Thyroid gland (tissue), 4 donors: Measurements from ENCODE around the gene TAC4. TPM values are rescaled to one million over a fixed set of nuclear protein-coding genes. Genes with fewer than 3 reads are reported as not detected.
A peak's percentile ranks its signal among the peaks of the same experiment; 100 is the strongest.
"Not testable (repeated sequence)": the region's sequence is repeated elsewhere in the genome, so short reads cannot be mapped to it uniquely, and the experiment has no call there.

ENCODE experiments used
- DNase-seq, 2 donors: peaks; one replicate each; pipeline ENCODE4 v3.0.0-alpha.2; 2019
- H3K27ac ChIP-seq, 3 donors: fragments of 200-600 bp; sonication (generic); 1 replicate in 2 of 3; 2 replicates in 1 of 3; pipeline ENCODE4 v1.5.1; 2016 to 2019; ENCODE audit warnings: mild to moderate bottlenecking in 1 of 3, moderate library complexity in 1 of 3
- H3K27me3 ChIP-seq: fragments of 200-600 bp; sonication (generic); one replicate; pipeline ENCODE4 v1.5.1; 2019
- H3K36me3 ChIP-seq, 2 donors: fragments of 200-600 bp; sonication (generic); one replicate each; pipeline ENCODE4 v1.5.1; 2016 to 2019
- H3K4me1 ChIP-seq, 2 donors: fragments of 200-600 bp; sonication (generic); one replicate each; pipeline ENCODE4 v1.5.1; 2017 to 2019
- H3K4me3 ChIP-seq, 3 donors: fragments of 200-600 bp; sonication (generic); replicated peaks in 1 of 3; 1 replicate in 2 of 3; 2 replicates in 1 of 3; pipeline ENCODE4 v1.5.1; 2016; ENCODE audit warnings: mild to moderate bottlenecking in 1 of 3
- H3K9me3 ChIP-seq: fragments of 200-600 bp; sonication (generic); one replicate; pipeline ENCODE4 v1.5.1; 2017
- POLR2A ChIP-seq, 2 donors: fragments of 450-650 bp; IDR thresholded peaks; one replicate each; pipeline ENCODE4 v1.6.1; 2017; ENCODE audit warnings: antibody characterized with exemption in 2 of 2, mild to moderate bottlenecking in 2 of 2, moderate library complexity in 1 of 2
- WGBS, 2 donors: methylation state at CpG; one replicate each; pipeline ENCODE4 v1.1.5; 2017; 5-methylcytosine and 5-hydroxymethylcytosine counted together
- intact Hi-C: fragments of 100-400 bp; cut with DNase I; formaldehyde crosslinking; loops from one replicate; pipeline ENCODE4 v1.15.1; 2023
- total RNA-seq, 4 donors: library from RNA; depleted of rRNA; stranded (reverse); fragments of >200 nt; gene quantifications; one replicate each; pipeline ENCODE4 v1.2.3, GENCODE V29; 2016
- TF ChIP-seq, protein P1 (sequence below), 6 experiments: fragments of 200-600 bp in 3 of 6; fragments of 450-650 bp in 3 of 6; sonication (generic) in 3 of 6; IDR thresholded peaks; one replicate each; pipeline ENCODE4 v1.5.1; 2016 to 2019; ENCODE audit warnings: antibody characterized with exemption in 6 of 6, mild to moderate bottlenecking in 2 of 6, inconsistent platforms in 1 of 6, moderate library complexity in 1 of 6

TAC4 gene
- total RNA-seq, 4 donors from 2014 or later, result not detected

DNA sequence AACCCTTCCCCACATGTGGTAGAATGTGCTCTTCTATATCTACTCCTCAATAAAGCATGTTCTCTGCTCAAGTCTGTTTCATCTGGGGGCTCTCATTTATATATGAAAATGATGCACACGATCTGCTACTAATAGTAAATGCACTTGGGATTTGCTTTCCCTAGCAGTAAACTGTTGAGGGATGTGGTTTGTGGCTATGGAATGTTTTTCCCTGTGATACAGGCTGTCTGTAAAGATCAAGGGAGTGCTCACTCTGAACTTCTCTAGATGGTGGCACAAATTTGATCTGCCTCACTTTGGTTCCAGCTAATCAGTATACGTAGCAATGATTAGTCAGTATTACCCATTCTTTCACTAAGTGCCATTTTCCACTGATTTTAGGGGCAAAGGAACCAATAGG lies 18.8 kb downstream of the TAC4 start:
- intact Hi-C loops, result no loop called here
- no peak for TF ChIP-seq POLR2A (IDR thresholded peaks at IDR 0.05)
- TF ChIP-seq, protein P1, sequence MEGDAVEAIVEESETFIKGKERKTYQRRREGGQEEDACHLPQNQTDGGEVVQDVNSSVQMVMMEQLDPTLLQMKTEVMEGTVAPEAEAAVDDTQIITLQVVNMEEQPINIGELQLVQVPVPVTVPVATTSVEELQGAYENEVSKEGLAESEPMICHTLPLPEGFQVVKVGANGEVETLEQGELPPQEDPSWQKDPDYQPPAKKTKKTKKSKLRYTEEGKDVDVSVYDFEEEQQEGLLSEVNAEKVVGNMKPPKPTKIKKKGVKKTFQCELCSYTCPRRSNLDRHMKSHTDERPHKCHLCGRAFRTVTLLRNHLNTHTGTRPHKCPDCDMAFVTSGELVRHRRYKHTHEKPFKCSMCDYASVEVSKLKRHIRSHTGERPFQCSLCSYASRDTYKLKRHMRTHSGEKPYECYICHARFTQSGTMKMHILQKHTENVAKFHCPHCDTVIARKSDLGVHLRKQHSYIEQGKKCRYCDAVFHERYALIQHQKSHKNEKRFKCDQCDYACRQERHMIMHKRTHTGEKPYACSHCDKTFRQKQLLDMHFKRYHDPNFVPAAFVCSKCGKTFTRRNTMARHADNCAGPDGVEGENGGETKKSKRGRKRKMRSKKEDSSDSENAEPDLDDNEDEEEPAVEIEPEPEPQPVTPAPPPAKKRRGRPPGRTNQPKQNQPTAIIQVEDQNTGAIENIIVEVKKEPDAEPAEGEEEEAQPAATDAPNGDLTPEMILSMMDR (IDR thresholded peaks at IDR 0.05), result no peak
- Histone ChIP-seq H3K4me1 (no peaks in the 10 kb centered on the region), H3K9me3 (no peaks in the 10 kb centered on the region), H3K36me3 (peaks cover 30 to 66% of the 10 kb centered on the region in 2 donors), H3K27me3 (no peaks in the 10 kb centered on the region), H3K27ac (no peak overlapping the region), H3K4me3 (no peak overlapping the region)
- DNase-seq, result no peak
- 91 to 95% methylated on average over 2 of the region's 2 CpGs for WGBS, 2 donors

DNA sequence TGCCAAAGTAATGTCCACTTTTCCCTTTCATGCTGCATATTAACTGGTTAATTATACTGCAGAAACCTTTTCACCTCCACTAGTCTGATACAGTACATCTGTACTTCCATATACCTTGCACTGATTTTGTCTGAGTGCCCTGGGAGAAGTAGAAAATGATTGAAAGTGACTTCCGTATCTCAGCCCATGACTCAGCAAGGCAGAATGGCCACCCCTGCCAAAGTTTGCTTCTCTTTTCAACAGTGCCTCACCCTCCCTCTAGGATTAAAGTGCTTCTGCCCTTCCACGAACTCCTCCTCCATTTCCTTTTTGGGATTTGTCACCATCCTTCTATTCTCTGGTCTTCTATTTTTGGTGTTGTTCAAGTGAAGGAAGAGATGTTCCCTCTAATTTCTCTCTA lies 19.5 kb downstream of the TAC4 start:
- H3K27ac ChIP-seq, result not testable (repeated sequence)
- peaks cover 37 to 67% of the 10 kb centered on the region in 2 donors for H3K36me3 ChIP-seq

DNA sequence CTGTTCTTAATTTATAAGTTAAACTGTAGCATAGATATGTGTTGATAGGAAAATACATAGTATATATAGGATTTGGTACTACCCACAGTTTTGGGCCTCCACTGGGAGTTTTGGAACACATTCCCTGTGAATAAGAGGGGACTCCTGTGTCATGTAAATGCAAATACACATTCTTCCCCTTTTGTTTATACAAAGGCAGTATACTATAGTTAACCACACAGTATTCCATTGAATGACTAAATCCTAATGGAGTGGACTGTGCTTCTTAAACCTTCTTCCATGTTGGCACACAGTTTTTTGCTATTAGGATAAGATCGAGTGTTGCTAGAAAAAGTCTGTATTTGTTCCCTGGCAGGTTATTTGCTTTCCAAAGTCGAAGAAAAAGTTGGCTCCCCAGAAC lies 22.2 kb downstream of the TAC4 start:
- no peak for TF ChIP-seq POLR2A (IDR thresholded peaks at IDR 0.05)
- TF ChIP-seq, protein P1 (IDR thresholded peaks at IDR 0.05), result no peak
- intact Hi-C loops, result no loop called here
- Histone ChIP-seq H3K36me3 (peaks cover 45 to 79% of the 10 kb centered on the region in 2 donors), H3K27ac (no peak overlapping the region), H3K9me3 (no peaks in the 10 kb centered on the region), H3K27me3 (no peaks in the 10 kb centered on the region), H3K4me1 (peaks cover 9 to 15% of the 10 kb centered on the region in 2 donors), H3K4me3 (no peak overlapping the region)
- WGBS, 2 donors, result 93 to 100% methylated on average over 2 of the region's 2 CpGs
- no peak for DNase-seq

More for the DNA sequence above, 19.5 kb downstream of the TAC4 start:
- H3K4me3 ChIP-seq, H3K9me3 ChIP-seq, intact Hi-C loops, H3K27me3 ChIP-seq, H3K4me1 ChIP-seq, DNase-seq: not testable (repeated sequence)
- 74 to 82% methylated on average over 2 of the region's 2 CpGs for WGBS, 2 donors

DNA sequence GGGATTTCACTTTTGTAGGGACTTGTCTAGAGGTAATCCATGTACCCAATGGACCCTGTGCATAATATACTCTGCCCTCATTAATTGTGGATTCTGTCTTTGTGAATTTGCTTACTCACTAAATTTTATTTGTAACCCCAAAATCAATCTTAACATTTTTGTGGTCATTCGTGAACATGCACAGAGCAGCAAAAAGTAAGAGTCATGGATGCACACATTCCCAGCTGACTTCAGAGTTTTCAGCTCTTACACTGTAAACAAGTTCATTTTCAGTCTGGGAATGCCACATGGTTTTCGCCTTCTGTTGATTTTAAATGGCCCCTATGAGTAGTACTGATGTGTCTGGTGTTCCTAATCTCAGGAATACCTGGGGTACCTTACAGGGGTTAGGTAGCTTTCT lies 24.3 kb downstream of the TAC4 start:
- Histone ChIP-seq H3K27me3 (no peaks in the 10 kb centered on the region), H3K36me3 (peaks cover 45 to 72% of the 10 kb centered on the region in 2 donors), H3K27ac (no peak overlapping the region), H3K4me3 (no peak overlapping the region), H3K9me3 (no peaks in the 10 kb centered on the region), H3K4me1 (peaks cover 9 to 16% of the 10 kb centered on the region in 2 donors)
- TF ChIP-seq, protein P1 (IDR thresholded peaks at IDR 0.05), result no peak
- no peak for TF ChIP-seq POLR2A (IDR thresholded peaks at IDR 0.05)
- intact Hi-C loops, result no loop called here
- DNase-seq, result no peak
- 95 to 96% methylated on average over 2 of the region's 2 CpGs for whole genome bisulfite sequencing, 2 donors

DNA sequence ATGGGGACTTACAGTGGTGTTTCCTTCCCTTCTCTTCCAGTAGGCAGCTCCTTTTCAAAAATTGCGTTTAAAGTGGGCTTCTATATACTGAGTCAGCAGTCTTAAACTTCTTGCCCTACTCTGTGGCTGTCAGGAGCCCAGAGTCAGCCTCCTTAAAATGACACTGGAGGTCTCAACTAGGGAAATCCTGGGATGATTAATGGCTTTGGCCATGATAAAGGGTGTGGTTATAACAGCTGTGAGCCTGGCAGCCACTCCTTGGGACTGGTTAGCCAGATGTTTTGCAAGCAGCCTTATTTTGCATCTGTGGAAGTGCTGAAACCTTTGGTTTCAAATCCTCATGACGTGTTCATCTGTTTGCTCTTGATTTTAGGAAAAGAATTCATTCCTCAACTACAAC lies 25.0 kb downstream of the TAC4 start:
- no peaks in the 10 kb centered on the region for H3K27me3 ChIP-seq
- intact Hi-C loops, result no loop called here
- no peaks in the 10 kb centered on the region for H3K9me3 ChIP-seq
- peaks cover 51 to 72% of the 10 kb centered on the region in 2 donors for H3K36me3 ChIP-seq
- TF ChIP-seq POLR2A (IDR thresholded peaks at IDR 0.05), result no peak
- TF ChIP-seq, protein P1 (IDR thresholded peaks at IDR 0.05), result no peak
- H3K27ac ChIP-seq, result no peak overlapping the region
- DNase-seq, result no peak
- H3K4me3 ChIP-seq, result no peak overlapping the region
- WGBS, 2 donors, result 84% methylated on average over 2 of the region's 2 CpGs
- peaks cover 15 to 24% of the 10 kb centered on the region in 2 donors for H3K4me1 ChIP-seq

DNA sequence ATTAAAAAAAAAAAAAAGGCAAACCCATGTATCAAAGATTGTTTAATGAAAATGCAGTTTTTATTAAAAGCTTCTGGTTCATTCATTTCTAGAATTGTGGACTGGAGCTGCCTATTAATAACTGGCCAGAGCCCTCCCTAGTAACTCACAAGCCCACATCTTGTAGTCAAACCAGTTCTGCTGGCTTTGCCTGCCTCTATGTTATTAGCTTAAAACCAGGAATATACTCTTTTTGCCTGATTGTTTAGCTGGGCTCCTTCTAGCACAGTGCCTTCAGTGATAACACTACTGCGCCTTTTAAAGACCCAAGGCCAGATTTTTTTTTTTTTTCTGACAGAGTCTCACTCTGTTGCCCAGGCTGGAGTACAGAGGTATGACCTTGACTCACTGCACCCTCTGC lies 26.0 kb downstream of the TAC4 start:
- no peak overlapping the region for H3K4me3 ChIP-seq
- no peak for TF ChIP-seq POLR2A (IDR thresholded peaks at IDR 0.05)
- TF ChIP-seq, protein P1 (IDR thresholded peaks at IDR 0.05), result no peak
- no peaks in the 10 kb centered on the region for H3K27me3 ChIP-seq
- 92% methylated on average over 1 of the region's 1 CpG for WGBS, 2 donors
- intact Hi-C loops, result no loop called here
- peak; percentile 44 for DNase-seq
- peaks cover 44 to 65% of the 10 kb centered on the region in 2 donors for H3K36me3 ChIP-seq
- H3K27ac ChIP-seq, result peak overlapping the region in 1 of 3 donors; percentile 13
- H3K9me3 ChIP-seq, result no peaks in the 10 kb centered on the region
- peaks cover 24 to 33% of the 10 kb centered on the region in 2 donors for H3K4me1 ChIP-seq
